Heart left ventricle (tissue), 16 donors: ENCODE measurements around the gene PACS1. TPM values are rescaled to one million over a fixed set of nuclear protein-coding genes. Genes with fewer than 3 reads are reported as not detected.
A peak's percentile ranks its signal among the peaks of the same experiment; 100 is the strongest.

Experiments
- ATAC-seq, 4 donors: fragments of 200-7000 bp; cut with Tn5 transposase; one replicate each; pipeline ENCODE4 v1.9.1; 2020 to 2022; ENCODE audit warnings: moderate library complexity in 4 of 4, mild to moderate bottlenecking in 3 of 4, moderate number of reproducible peaks in 1 of 4
- DNase-seq, 5 donors: peaks; one replicate each; pipeline ENCODE4 v3.0.0-alpha.2; 2020
- H3K27ac ChIP-seq, 12 donors: fragments of 200-600 bp; sonication (generic) in 4 of 12; one replicate each; pipeline versions ENCODE4 v1.5.0 to v1.8.0; 2016 to 2022; ENCODE audit warnings: mild to moderate bottlenecking in 2 of 12
- H3K27me3 ChIP-seq, 9 donors: fragments of 200-600 bp; sonication (generic) in 2 of 9; one replicate each; pipeline versions ENCODE4 v1.5.1 to v1.8.0; 2016 to 2022; ENCODE audit warnings: mild to moderate bottlenecking in 3 of 9
- H3K36me3 ChIP-seq, 9 donors: fragments of 200-600 bp; sonication (generic) in 2 of 9; one replicate each; pipeline versions ENCODE4 v1.5.0 to v1.8.0; 2018 to 2022; ENCODE audit warnings: mild to moderate bottlenecking in 2 of 9
- H3K4me1 ChIP-seq, 12 donors: fragments of 200-600 bp; sonication (generic) in 4 of 12; one replicate each; pipeline versions ENCODE4 v1.5.0 to v1.8.0; 2016 to 2022; ENCODE audit warnings: mild to moderate bottlenecking in 3 of 12
- H3K4me3 ChIP-seq, 12 donors: fragments of 200-600 bp; sonication (generic) in 4 of 12; one replicate each; pipeline versions ENCODE4 v1.5.0 to v1.8.0; 2017 to 2022; ENCODE audit warnings: mild to moderate bottlenecking in 9 of 12, moderate library complexity in 4 of 12
- H3K9me3 ChIP-seq, 12 donors: fragments of 200-600 bp; sonication (generic) in 4 of 12; one replicate each; pipeline versions ENCODE4 v1.5.0 to v1.8.0; 2016 to 2022; ENCODE audit warnings: mild to moderate bottlenecking in 1 of 12
- POLR2A ChIP-seq, 2 donors: fragments of 450-650 bp; IDR thresholded peaks; one replicate each; pipeline ENCODE4 v1.6.1; 2017; ENCODE audit warnings: antibody characterized with exemption in 2 of 2, mild to moderate bottlenecking in 2 of 2, moderate library complexity in 2 of 2
- WGBS, 4 donors: extraction: QIAGEN DNeasy Blood & Tissue Kit in 2 of 4; methylation state at CpG; one replicate each; pipeline versions ENCODE4 v1.1.5 to v1.1.7; 2013 to 2018; 5-methylcytosine and 5-hydroxymethylcytosine counted together
- intact Hi-C, 10 donors: fragments of 100-400 bp; cut with DNase I; formaldehyde crosslinking; loops; one replicate each; pipeline versions ENCODE4 v1.11.1 to v1.14.2; 2022
- polyA plus RNA-seq, 2 donors: library from polyadenylated mRNA; stranded (reverse); fragments of 200-250 nt; gene quantifications; one replicate each; pipeline ENCODE4 v1.2.3, GENCODE V29; 2013
- total RNA-seq, 9 donors: library from RNA; depleted of rRNA in 2 of 9; stranded (reverse); fragments of >200 nt in 2 of 9; fragmentation: NEBNext Ultra II Directional in 3 of 9; extraction: Animal tissue kit (Norgen Biotek cat#: 25700) in 3 of 9; gene quantifications; one replicate each; pipeline versions ENCODE4 v1.1.0 to v1.2.4, GENCODE V29; 2016 to 2023
- TF ChIP-seq, protein P1 (sequence below), 12 donors: fragments of 200-600 bp; sonication (generic) in 4 of 12; IDR thresholded peaks; one replicate each; pipeline versions ENCODE4 v1.5.0 to v1.8.0; 2018 to 2022; ENCODE audit warnings: antibody characterized with exemption in 12 of 12, mild to moderate bottlenecking in 5 of 12
- donor health status: ischemic (EF 13 %, LVEDD 7.1; RV severe dilation, severe dysfunction).
- donor health status: healthy with polysubstance abuse.
- donor health status: DM: no; HTN: yes; CAD: no.
- donor health status: DM: no; HTN: no; CAD: no.
- donor health status: ischemic (EF 25% LVEDD 6.9; RV normal size, moderate dysfunction).
- donor health status: ischemic (EF 25% LVEDD 5.7; RV mildly dilated, moderate dysfunction).
- donor health status: healthy.
- donor health status: DM: yes; HTN: yes; CAD: no.
- donor health status: ischemic (EF 35%, LVEDD 5.7; RV mildly dilated, moderate dysfunction).
- donor health status: nonischemic (EF 11% LVEDD 7.7; RV severe dilation, severe dysfunction).
- donor health status: DM: yes; HTN: yes; CAD: no.
- donor health status: PGD.
- donor health status: ischemic (EF 29% LVEDD 5.4; RV normal size, mild dysfunction).
- donor health status: nonischemic (EF 23%, LVEDD 6.1; RV moderate dilation, normal function).

Gene PACS1
- total and polyA plus RNA-seq, 11 donors: 30.6 to 151 (median 89.8) TPM

DNA sequence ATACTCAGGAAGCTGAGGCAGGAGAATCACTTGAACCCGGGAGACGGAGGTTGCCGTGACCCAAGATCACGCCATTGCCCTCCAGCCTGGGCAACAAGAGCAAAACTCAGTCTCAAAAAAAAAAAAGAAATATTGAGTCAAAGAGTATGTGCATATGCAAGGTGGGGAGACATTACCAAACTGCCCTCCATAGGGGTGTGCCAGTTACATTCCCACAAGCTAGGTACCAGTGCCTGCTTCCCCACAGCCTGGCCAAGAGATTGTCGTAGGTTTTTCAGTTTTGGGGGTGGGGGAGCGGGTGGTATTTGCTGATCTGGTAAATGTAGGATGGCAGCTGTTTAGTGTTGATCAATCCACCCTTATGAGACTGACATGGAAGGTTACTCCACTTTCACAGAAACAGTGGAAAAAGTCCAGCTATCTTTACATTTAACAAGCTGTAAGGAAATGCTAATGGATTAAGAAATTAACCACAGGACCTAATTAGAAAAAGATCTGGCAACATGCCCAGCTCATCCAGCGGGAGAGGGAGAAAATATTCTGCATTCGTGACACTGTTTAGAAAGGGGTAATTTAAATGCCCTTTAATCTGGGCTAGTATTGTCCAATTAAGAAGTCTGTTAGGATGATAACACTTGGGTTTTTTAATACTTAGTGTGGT, 89.4 kb downstream of the PACS1 start:
- intact Hi-C loops: no loop called here
- Histone ChIP-seq H3K4me3 (no peak overlapping the region), H3K27ac (no peak overlapping the region), H3K27me3 (no peaks in the 10 kb centered on the region), H3K4me1 (peaks cover 0 to 20% (median 6%) of the 10 kb centered on the region in 12 donors), H3K36me3 (no peaks in the 10 kb centered on the region), H3K9me3 (no peaks in the 10 kb centered on the region)
- ATAC-seq: peak in 1 of 4 donors; percentile 22
- no peak for TF ChIP-seq POLR2A (IDR thresholded peaks at IDR 0.05)
- TF ChIP-seq, protein P1, sequence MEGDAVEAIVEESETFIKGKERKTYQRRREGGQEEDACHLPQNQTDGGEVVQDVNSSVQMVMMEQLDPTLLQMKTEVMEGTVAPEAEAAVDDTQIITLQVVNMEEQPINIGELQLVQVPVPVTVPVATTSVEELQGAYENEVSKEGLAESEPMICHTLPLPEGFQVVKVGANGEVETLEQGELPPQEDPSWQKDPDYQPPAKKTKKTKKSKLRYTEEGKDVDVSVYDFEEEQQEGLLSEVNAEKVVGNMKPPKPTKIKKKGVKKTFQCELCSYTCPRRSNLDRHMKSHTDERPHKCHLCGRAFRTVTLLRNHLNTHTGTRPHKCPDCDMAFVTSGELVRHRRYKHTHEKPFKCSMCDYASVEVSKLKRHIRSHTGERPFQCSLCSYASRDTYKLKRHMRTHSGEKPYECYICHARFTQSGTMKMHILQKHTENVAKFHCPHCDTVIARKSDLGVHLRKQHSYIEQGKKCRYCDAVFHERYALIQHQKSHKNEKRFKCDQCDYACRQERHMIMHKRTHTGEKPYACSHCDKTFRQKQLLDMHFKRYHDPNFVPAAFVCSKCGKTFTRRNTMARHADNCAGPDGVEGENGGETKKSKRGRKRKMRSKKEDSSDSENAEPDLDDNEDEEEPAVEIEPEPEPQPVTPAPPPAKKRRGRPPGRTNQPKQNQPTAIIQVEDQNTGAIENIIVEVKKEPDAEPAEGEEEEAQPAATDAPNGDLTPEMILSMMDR (IDR thresholded peaks at IDR 0.05): no peak
- DNase-seq: no peak
- 63 to 75% (median 64%) methylated on average over 8 of the region's 8 CpGs for WGBS, 4 donors

DNA sequence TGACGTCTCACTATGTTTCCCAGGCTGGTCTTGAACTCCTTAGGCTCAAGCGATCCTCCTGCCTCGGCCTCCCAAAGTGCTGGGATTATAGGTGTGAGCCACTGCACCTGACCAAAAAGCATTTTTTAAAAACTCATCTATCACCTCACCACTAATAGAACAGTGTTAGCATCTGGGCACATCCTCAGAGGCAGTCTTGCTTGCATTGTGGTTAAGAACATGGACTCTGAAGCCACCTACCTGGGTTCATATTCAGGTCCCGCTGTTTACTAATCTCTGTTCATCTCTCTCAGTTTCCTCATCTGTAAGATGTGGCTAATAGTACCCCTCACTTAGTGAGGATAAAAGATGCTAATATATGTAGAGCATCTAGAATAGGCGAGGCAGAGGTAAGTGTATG, 90.6 kb downstream of the PACS1 start:
- intact Hi-C loops: no loop called here
- Histone ChIP-seq H3K9me3 (no peaks in the 10 kb centered on the region), H3K27me3 (no peaks in the 10 kb centered on the region), H3K27ac (no peak overlapping the region), H3K36me3 (no peaks in the 10 kb centered on the region), H3K4me1 (peaks cover 0 to 20% (median 6%) of the 10 kb centered on the region in 12 donors), H3K4me3 (no peak overlapping the region)
- WGBS, 4 donors: 93 to 98% (median 97%) methylated on average over 5 of the region's 5 CpGs
- ATAC-seq (no peak), DNase-seq (no peak)
- TF ChIP-seq POLR2A (IDR thresholded peaks at IDR 0.05): no peak
- TF ChIP-seq, protein P1 (IDR thresholded peaks at IDR 0.05): no peak

DNA sequence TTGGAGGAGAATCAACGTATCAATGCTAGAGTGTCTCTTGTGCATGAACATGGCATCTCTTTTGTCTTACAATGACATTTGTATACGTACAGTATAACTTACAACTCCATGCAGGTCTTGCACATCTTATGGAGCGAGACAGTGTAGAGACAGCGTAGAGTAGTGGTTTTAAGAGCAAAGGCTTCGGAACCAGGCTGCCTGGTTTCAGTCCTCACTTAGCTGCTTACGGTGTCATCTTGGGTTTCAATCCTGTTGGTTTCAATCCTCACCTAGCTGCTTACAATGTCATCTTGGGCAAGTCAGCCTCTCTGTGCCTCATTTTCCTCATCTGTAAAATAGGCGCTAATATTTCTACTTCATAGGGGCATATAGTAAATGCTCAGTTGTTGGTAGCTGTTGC, 98.2 kb downstream of the PACS1 start:
- Histone ChIP-seq H3K27me3 (no peaks in the 10 kb centered on the region), H3K4me3 (no peak overlapping the region), H3K4me1 (no peaks in the 10 kb centered on the region), H3K36me3 (peaks cover 0 to 8% (median 0%) of the 10 kb centered on the region in 9 donors), H3K27ac (no peak overlapping the region), H3K9me3 (no peaks in the 10 kb centered on the region)
- TF ChIP-seq POLR2A (IDR thresholded peaks at IDR 0.05): no peak
- TF ChIP-seq, protein P1 (IDR thresholded peaks at IDR 0.05): no peak
- no peak for DNase-seq
- intact Hi-C loops: no loop called here
- 96 to 98% (median 97%) methylated on average over 7 of the region's 7 CpGs for WGBS, 4 donors
- ATAC-seq: no peak

DNA sequence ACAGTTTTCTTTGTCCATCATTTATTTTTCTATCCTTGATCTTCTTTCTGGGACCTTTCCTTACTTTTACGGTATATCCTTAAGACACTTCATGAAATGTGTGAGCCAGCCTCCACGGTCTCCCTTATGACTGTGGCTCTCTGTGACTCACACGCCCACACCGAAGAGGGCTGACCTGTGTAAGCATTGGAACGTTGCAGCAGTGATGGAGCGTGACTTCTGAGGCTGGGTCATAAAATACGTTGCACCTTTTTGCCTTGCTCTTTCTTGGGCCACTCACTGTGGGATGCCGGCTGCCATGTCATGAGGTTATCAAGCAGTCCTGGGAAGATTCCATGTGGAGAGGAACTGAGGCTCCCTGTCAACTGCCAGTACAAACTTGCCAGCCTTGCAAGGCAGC, 102.1 kb downstream of the PACS1 start:
- Histone ChIP-seq H3K4me1 (no peaks in the 10 kb centered on the region), H3K36me3 (peaks cover 0 to 12% (median 0%) of the 10 kb centered on the region in 9 donors), H3K9me3 (no peaks in the 10 kb centered on the region), H3K4me3 (no peak overlapping the region), H3K27ac (no peak overlapping the region), H3K27me3 (no peaks in the 10 kb centered on the region)
- WGBS, 4 donors: 79 to 87% (median 83%) methylated on average over 8 of the region's 8 CpGs
- no peak for ATAC-seq
- intact Hi-C loops: no loop called here
- no peak for TF ChIP-seq POLR2A (IDR thresholded peaks at IDR 0.05)
- TF ChIP-seq, protein P1 (IDR thresholded peaks at IDR 0.05): no peak
- DNase-seq: no peak
